ENCODE measurements around the gene CHST6.
"Not testable (repeated sequence)": the region's sequence is repeated elsewhere in the genome, so short reads cannot be mapped to it uniquely, and the experiment has no call there.

Gene CHST6

GRCh38 chr16:75526032-75526790, 31.0 kb upstream of the CHST6 start:
- Mint-ChIP-seq H3K4me1 (ENCODE audit: low read depth) (no peaks in the 10 kb centered on the region), H3K27ac (no peak overlapping the region), H3K9me3 (peaks cover 8% of the 10 kb centered on the region), H3K36me3 (ENCODE audit: low read depth) (no peaks in the 10 kb centered on the region), H3K4me3 (no peak overlapping the region), H3K27me3 (no peaks in the 10 kb centered on the region)
- intact Hi-C loops (cut with micrococcal nuclease), result no loop called here

- Mint-ChIP-seq H3K27ac (no peak overlapping the region), H3K4me3 (no peak overlapping the region), H3K36me3 (ENCODE audit: low read depth) (peaks cover 6% of the 10 kb centered on the region), H3K4me1 (ENCODE audit: low read depth) (peaks cover 12% of the 10 kb centered on the region), H3K9me3 (no peaks in the 10 kb centered on the region), H3K27me3 (peaks cover 15% of the 10 kb centered on the region)
- intact Hi-C loops (cut with micrococcal nuclease), result loop anchor here (5.0 kb wide), 1 partner anchor 48 kb away; the partner anchor contains the start of gene GABARAPL2
These were observed 23.9 kb upstream of the CHST6 start for GRCh38 chr16:75519175-75519574.

GRCh38 chr16:75516189-75516966, 21.1 kb upstream of the CHST6 start:
- peak overlapping the region; percentile 82 for H3K4me3 Mint-ChIP-seq
- H3K4me1 Mint-ChIP-seq (ENCODE audit: low read depth), result peaks cover 12% of the 10 kb centered on the region
- H3K36me3 Mint-ChIP-seq (ENCODE audit: low read depth); H3K9me3 Mint-ChIP-seq: not testable (repeated sequence)
- H3K27me3 Mint-ChIP-seq, result peaks cover 18% of the 10 kb centered on the region
- H3K27ac Mint-ChIP-seq, result peak overlapping the region; percentile 84
- intact Hi-C loops (cut with micrococcal nuclease), result loop anchor here (2.0 to 5.0 kb wide), 2 partner anchors 51 to 84 kb away; partner anchors contain the start of genes CFDP1 and GABARAPL2

GRCh38 chr16:75514296-75514695, 19.1 kb upstream of the CHST6 start:
- intact Hi-C loops (cut with micrococcal nuclease), result no loop called here
- H3K27me3 Mint-ChIP-seq, result peaks cover 18% of the 10 kb centered on the region
- peaks cover 12% of the 10 kb centered on the region for H3K4me1 Mint-ChIP-seq (ENCODE audit: low read depth)
- no peak overlapping the region for H3K4me3 Mint-ChIP-seq
- no peaks in the 10 kb centered on the region for H3K9me3 Mint-ChIP-seq
- no peak overlapping the region for H3K27ac Mint-ChIP-seq
- H3K36me3 Mint-ChIP-seq (ENCODE audit: low read depth), result peaks cover 6% of the 10 kb centered on the region

- Mint-ChIP-seq H3K9me3 (no peaks in the 10 kb centered on the region), H3K27me3 (peaks cover 4% of the 10 kb centered on the region), H3K27ac (peak overlapping the region; percentile 71), H3K4me1 (ENCODE audit: low read depth) (peaks cover 13% of the 10 kb centered on the region), H3K36me3 (ENCODE audit: low read depth) (no peaks in the 10 kb centered on the region), H3K4me3 (peak overlapping the region; percentile 32)
- intact Hi-C loops (cut with micrococcal nuclease), result no loop called here
These were observed 11.3 kb upstream of the CHST6 start for GRCh38 chr16:75506574-75506973.

- H3K36me3 Mint-ChIP-seq (ENCODE audit: low read depth), result no peaks in the 10 kb centered on the region
- intact Hi-C loops (cut with micrococcal nuclease), result no loop called here
- peaks cover 4% of the 10 kb centered on the region for H3K27me3 Mint-ChIP-seq
- H3K27ac Mint-ChIP-seq, result peak overlapping the region; percentile 71
- peaks cover 13% of the 10 kb centered on the region for H3K4me1 Mint-ChIP-seq (ENCODE audit: low read depth)
- H3K9me3 Mint-ChIP-seq, result no peaks in the 10 kb centered on the region
- H3K4me3 Mint-ChIP-seq, result no peak overlapping the region
These were observed 10.9 kb upstream of the CHST6 start for GRCh38 chr16:75506107-75506506.

GRCh38 chr16:75503801-75504200, 8.6 kb upstream of the CHST6 start:
- Mint-ChIP-seq H3K4me1 (ENCODE audit: low read depth) (peaks cover 13% of the 10 kb centered on the region), H3K9me3 (no peaks in the 10 kb centered on the region), H3K27me3 (peaks cover 6% of the 10 kb centered on the region), H3K27ac (no peak overlapping the region), H3K4me3 (no peak overlapping the region), H3K36me3 (ENCODE audit: low read depth) (no peaks in the 10 kb centered on the region)
- intact Hi-C loops (cut with micrococcal nuclease), result no loop called here

GRCh38 chr16:75502916-75503605, 7.8 kb upstream of the CHST6 start:
- Mint-ChIP-seq H3K4me1 (ENCODE audit: low read depth) (peaks cover 13% of the 10 kb centered on the region), H3K27ac (no peak overlapping the region), H3K36me3 (ENCODE audit: low read depth) (no peaks in the 10 kb centered on the region), H3K9me3 (no peaks in the 10 kb centered on the region), H3K4me3 (no peak overlapping the region), H3K27me3 (peaks cover 7% of the 10 kb centered on the region)
- intact Hi-C loops (cut with micrococcal nuclease), result no loop called here

- H3K36me3 Mint-ChIP-seq (ENCODE audit: low read depth); H3K27ac Mint-ChIP-seq; H3K4me3 Mint-ChIP-seq; intact Hi-C loops (cut with micrococcal nuclease); H3K9me3 Mint-ChIP-seq: not testable (repeated sequence)
- H3K27me3 Mint-ChIP-seq, result peaks cover 19% of the 10 kb centered on the region
- H3K4me1 Mint-ChIP-seq (ENCODE audit: low read depth), result peaks cover 11% of the 10 kb centered on the region
These were observed 6.6 kb upstream of the CHST6 start for GRCh38 chr16:75501820-75502219.

- Mint-ChIP-seq H3K27me3 (peaks cover 23% of the 10 kb centered on the region), H3K4me3 (no peak overlapping the region), H3K27ac (no peak overlapping the region), H3K9me3 (no peaks in the 10 kb centered on the region), H3K4me1 (ENCODE audit: low read depth) (peaks cover 6% of the 10 kb centered on the region), H3K36me3 (ENCODE audit: low read depth) (no peaks in the 10 kb centered on the region)
- intact Hi-C loops (cut with micrococcal nuclease), result no loop called here
These were observed 6.1 kb upstream of the CHST6 start for GRCh38 chr16:75501359-75501758.

- H3K9me3 Mint-ChIP-seq; intact Hi-C loops (cut with micrococcal nuclease); H3K4me3 Mint-ChIP-seq; H3K27ac Mint-ChIP-seq; H3K4me1 Mint-ChIP-seq (ENCODE audit: low read depth); H3K36me3 Mint-ChIP-seq (ENCODE audit: low read depth): not testable (repeated sequence)
- peaks cover 47% of the 10 kb centered on the region for H3K27me3 Mint-ChIP-seq
These were observed 3.5 kb upstream of the CHST6 start for GRCh38 chr16:75498605-75499322.

- intact Hi-C loops (cut with micrococcal nuclease), result no loop called here
- no peaks in the 10 kb centered on the region for H3K9me3 Mint-ChIP-seq
- H3K27me3 Mint-ChIP-seq, result peaks cover 57% of the 10 kb centered on the region
- no peak overlapping the region for H3K4me3 Mint-ChIP-seq
- H3K4me1 Mint-ChIP-seq (ENCODE audit: low read depth), result peaks cover 8% of the 10 kb centered on the region
- no peak overlapping the region for H3K27ac Mint-ChIP-seq
- H3K36me3 Mint-ChIP-seq (ENCODE audit: low read depth), result no peaks in the 10 kb centered on the region
These were observed 2.3 kb upstream of the CHST6 start for GRCh38 chr16:75497558-75497957.

GRCh38 chr16:75494661-75495075, 573 bp downstream of the CHST6 start:
- Mint-ChIP-seq H3K36me3 (ENCODE audit: low read depth) (no peaks in the 10 kb centered on the region), H3K27ac (no peak overlapping the region), H3K4me3 (peak overlapping the region; percentile 26), H3K27me3 (peaks cover 61% of the 10 kb centered on the region), H3K9me3 (no peaks in the 10 kb centered on the region), H3K4me1 (ENCODE audit: low read depth) (peaks cover 8% of the 10 kb centered on the region)
- intact Hi-C loops (cut with micrococcal nuclease), result no loop called here
